Suprapubic skin (tissue), 4 donors: Measurements from ENCODE around the gene LZIC. TPM values are rescaled to one million over a fixed set of nuclear protein-coding genes. Genes with fewer than 3 reads are reported as not detected.

Experiments used
- DNase-seq, 2 donors: peaks; one replicate each; pipeline ENCODE4 v3.0.0-alpha.2; 2019; ENCODE audit warnings: low spot score in 2 of 2
- H3K27ac ChIP-seq: fragments of 200-600 bp; sonication (generic); one replicate; pipeline ENCODE4 v1.5.1; 2019
- H3K27me3 ChIP-seq: fragments of 200-600 bp; sonication (generic); one replicate; pipeline ENCODE4 v1.5.1; 2019
- H3K36me3 ChIP-seq: fragments of 200-600 bp; sonication (generic); one replicate; pipeline ENCODE4 v1.5.1; 2019
- H3K4me1 ChIP-seq: fragments of 200-600 bp; sonication (generic); one replicate; pipeline ENCODE4 v1.5.1; 2019
- H3K4me3 ChIP-seq: fragments of 200-600 bp; sonication (generic); one replicate; pipeline ENCODE4 v1.5.1; 2019; ENCODE audit warnings: mild to moderate bottlenecking
- H3K9me3 ChIP-seq: fragments of 200-600 bp; sonication (generic); one replicate; pipeline ENCODE4 v1.5.1; 2019
- CTCF ChIP-seq, 2 donors: fragments of 200-600 bp in 1 of 2; fragments of 450-650 bp in 1 of 2; sonication (generic) in 1 of 2; IDR thresholded peaks; one replicate each; pipeline ENCODE4 v1.5.1; 2016 to 2019; ENCODE audit warnings: antibody characterized with exemption in 2 of 2, mild to moderate bottlenecking in 1 of 2, moderate library complexity in 1 of 2
- EP300 ChIP-seq: sonication (generic); formaldehyde crosslinking; IDR thresholded peaks from one replicate; pipeline ENCODE4 v1.6.1; 2017; ENCODE audit warnings: antibody characterized with exemption
- POLR2AphosphoS5 ChIP-seq, 3 donors: sonication (generic); formaldehyde crosslinking; IDR thresholded peaks; one replicate each; pipeline ENCODE4 v1.6.1; 2017; ENCODE audit warnings: antibody characterized with exemption in 3 of 3
- WGBS: methylation state at CpG from one replicate; pipeline ENCODE4 v1.1.5; 2018; 5-methylcytosine and 5-hydroxymethylcytosine counted together
- total RNA-seq, 4 donors: library from RNA; depleted of rRNA; stranded (reverse); fragments of >200 nt; gene quantifications; one replicate each; pipeline ENCODE4 v1.1.0, GENCODE V29; 2016

Gene LZIC
- total RNA-seq, 4 donors from 2014 or later: 19.8 to 33.4 (median 23.5) TPM

GRCh38 chr1:9881838-9882249 lies 61.3 kb downstream of the LZIC start:
- no peak for DNase-seq
- Histone ChIP-seq H3K9me3 (no peaks in the 10 kb centered on the region), H3K4me1 (peaks cover 50% of the 10 kb centered on the region), H3K27me3 (no peaks in the 10 kb centered on the region), H3K36me3 (peaks cover 25% of the 10 kb centered on the region), H3K4me3 (no peak overlapping the region), H3K27ac (peak overlapping the region; percentile 44)
- 65% methylated on average over 2 of the region's 2 CpGs for WGBS
- TF ChIP-seq CTCF (IDR thresholded peaks at IDR 0.05): no peak
- TF ChIP-seq POLR2AphosphoS5 (IDR thresholded peaks at IDR 0.05): no peak
- TF ChIP-seq EP300: no peak

Other genes with a start within 250 kb of the LZIC start
- gene CLSTN1, start 119.4 kb downstream of the LZIC start, total RNA-seq: 100 to 1,000 TPM; 118 to 202 (median 165) TPM
- 100 to 1,000 TPM; 197 to 538 (median 406) TPM for gene CTNNBIP1, start 33.1 kb downstream of the LZIC start, total RNA-seq
- 10 to 100 TPM in 1 of 4 donors, 1 to 10 TPM in 3; 4.7 to 13.7 (median 5.8) TPM for gene NMNAT1, start 84 bp upstream of the LZIC start, total RNA-seq
- gene RBP7, start 53.8 kb upstream of the LZIC start, total RNA-seq: 10 to 100 TPM; 13.0 to 34.0 (median 21.1) TPM
- gene UBE4B, start 89.6 kb upstream of the LZIC start, total RNA-seq: 100 to 1,000 TPM in 2 of 4 donors, 10 to 100 TPM in 2; 65.6 to 145 (median 96.5) TPM